HEK293T (cell line): Measurements from ENCODE around the gene FTO.

Experiments
- ARNT ChIP-seq: fragments of 450-650 bp; IDR thresholded peaks from 2 replicates; pipeline ENCODE4 v1.6.1; 2017; ENCODE audit warnings: mild to moderate bottlenecking
- BHLHE40 ChIP-seq: fragments of 450-650 bp; IDR thresholded peaks from 2 replicates; pipeline ENCODE4 v1.6.1; 2016; ENCODE audit warnings: mild to moderate bottlenecking, moderate library complexity, borderline replicate concordance
- CTBP1 ChIP-seq: fragments of 450-650 bp; IDR thresholded peaks from 2 replicates; pipeline ENCODE4 v1.6.1; 2016; ENCODE audit warnings: borderline replicate concordance
- FOXM1 ChIP-seq: fragments of 450-650 bp; IDR thresholded peaks from 2 replicates; pipeline ENCODE4 v1.6.1; 2017; ENCODE audit warnings: mild to moderate bottlenecking, borderline replicate concordance
- HDGF ChIP-seq: fragments of 450-650 bp; IDR thresholded peaks from 2 replicates; pipeline ENCODE4 v1.6.1; 2017; ENCODE audit warnings: antibody characterized with exemption, borderline replicate concordance
- L3MBTL2 ChIP-seq: fragments of 450-650 bp; conservative IDR thresholded peaks from 2 replicates; pipeline ENCODE4 v1.6.1; 2016; ENCODE audit warnings: mild to moderate bottlenecking
- SP1 ChIP-seq: fragments of 450-650 bp; IDR thresholded peaks from 2 replicates; pipeline ENCODE4 v1.6.1; 2017
- SUZ12 ChIP-seq: fragments of 450-650 bp; IDR thresholded peaks from 2 replicates; pipeline ENCODE4 v1.6.1; 2016; ENCODE audit warnings: mild to moderate bottlenecking
- ZNF384 ChIP-seq: fragments of 450-650 bp; IDR thresholded peaks from 2 replicates; pipeline ENCODE4 v1.6.1; 2016

DNA sequence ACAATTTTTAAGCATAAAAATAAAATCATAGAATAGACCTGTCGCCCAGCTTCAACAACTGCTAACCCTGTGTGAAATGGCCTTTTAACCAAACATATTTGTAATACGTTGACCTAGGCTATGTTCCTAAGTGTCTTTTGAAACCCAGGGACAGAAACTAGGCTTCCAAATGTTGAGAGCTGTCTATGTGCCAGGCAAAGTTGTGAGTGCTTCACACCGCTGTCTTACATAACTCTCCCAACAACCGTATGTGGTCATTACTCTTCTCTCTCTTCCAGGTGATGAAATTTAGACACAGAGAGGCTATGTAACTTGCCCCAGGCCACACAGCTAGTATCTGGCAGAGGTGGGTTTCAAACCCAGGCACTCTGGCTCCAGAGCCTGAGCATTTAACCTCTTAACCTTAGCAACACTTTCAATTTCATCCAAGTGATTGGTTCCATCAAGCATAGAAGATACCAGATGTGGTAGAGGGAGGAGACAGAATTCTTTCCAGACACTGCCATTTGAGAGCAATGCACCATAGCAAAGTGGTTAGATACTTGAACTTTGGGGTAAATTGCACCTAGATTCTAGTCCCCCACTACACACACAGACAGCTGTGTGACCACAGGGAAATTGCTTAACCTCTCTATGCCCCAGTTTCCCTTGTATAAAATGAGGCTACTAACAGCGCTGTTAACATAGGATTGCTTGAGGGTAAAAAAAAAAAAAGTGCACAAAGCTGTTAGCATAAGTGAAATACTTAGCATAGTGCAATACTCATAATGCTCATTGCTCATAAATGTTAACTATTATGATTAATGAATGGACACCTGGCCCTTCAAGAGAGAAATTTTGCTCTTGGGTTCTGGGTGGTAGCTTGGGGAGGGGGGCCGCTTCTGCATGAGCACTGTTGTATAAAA, 422.0 kb downstream of the FTO start:
- TF ChIP-seq SUZ12 (no peak), CTBP1 (no peak), SP1 (no peak), BHLHE40 (no peak), FOXM1 (no peak), HDGF (no peak), ARNT (no peak), ZNF384 (no peak), L3MBTL2 (no peak)
